RCC 7860 (cell line): Measurements from ENCODE around the gene WBP2.
"Not testable (repeated sequence)": the region's sequence is repeated elsewhere in the genome, so short reads cannot be mapped to it uniquely, and the experiment has no call there.

Experiments
- DNase-seq: peaks from one replicate; pipeline ENCODE4 v3.0.0-alpha.2; 2015; ENCODE audit warnings: low spot score
- FAIRE-seq: peaks from 2 replicates; lab custom pipeline; 2012; peaks lifted over from hg19 to GRCh38; lab: Jason Lieb, UNC

Gene WBP2

GRCh38 chr17:75818326-75818885, 36.7 kb downstream of the WBP2 start:
- FAIRE-seq = no peak
- no peak for DNase-seq

GRCh38 chr17:75817571-75817970, 37.6 kb downstream of the WBP2 start:
- FAIRE-seq (no peak), DNase-seq (no peak)

- FAIRE-seq (no peak), DNase-seq (no peak)
Observed at GRCh38 chr17:75816693-75817092, 38.4 kb downstream of the WBP2 start.

GRCh38 chr17:75815399-75815798, 39.7 kb downstream of the WBP2 start:
- DNase-seq (no peak), FAIRE-seq (no peak)

- DNase-seq = peak; percentile 18
- FAIRE-seq = no peak
Observed at GRCh38 chr17:75814900-75815373, 40.2 kb downstream of the WBP2 start.

GRCh38 chr17:75814021-75814395, 41.1 kb downstream of the WBP2 start:
- DNase-seq (no peak), FAIRE-seq (no peak)

- no peak for FAIRE-seq
- no peak for DNase-seq
Observed at GRCh38 chr17:75813081-75814020, 41.8 kb downstream of the WBP2 start.

- no peak for DNase-seq
- FAIRE-seq = no peak
Observed at GRCh38 chr17:75812096-75813013, 42.8 kb downstream of the WBP2 start.

GRCh38 chr17:75811174-75811573, 44.0 kb downstream of the WBP2 start:
- DNase-seq (no peak), FAIRE-seq (no peak)

- not testable (repeated sequence) for FAIRE-seq, DNase-seq
Observed at GRCh38 chr17:75810756-75811155, 44.4 kb downstream of the WBP2 start.

GRCh38 chr17:75810216-75810615, 44.9 kb downstream of the WBP2 start:
- no peak for DNase-seq
- FAIRE-seq = no peak

- FAIRE-seq (no peak), DNase-seq (no peak)
Observed at GRCh38 chr17:75809631-75810111, 45.5 kb downstream of the WBP2 start.

GRCh38 chr17:75808905-75809621, 46.1 kb downstream of the WBP2 start:
- DNase-seq (peak; percentile 51), FAIRE-seq (peak; percentile 71)

GRCh38 chr17:75808549-75808904, 46.6 kb downstream of the WBP2 start:
- FAIRE-seq = no peak
- DNase-seq = no peak

- FAIRE-seq = no peak
- no peak for DNase-seq
Observed at GRCh38 chr17:75807861-75808260, 47.3 kb downstream of the WBP2 start.

- FAIRE-seq = no peak
- DNase-seq = no peak
Observed at GRCh38 chr17:75806822-75807500, 48.2 kb downstream of the WBP2 start.

- FAIRE-seq (no peak), DNase-seq (no peak)
Observed at GRCh38 chr17:75803883-75804282, 51.3 kb downstream of the WBP2 start.

GRCh38 chr17:75799402-75799801, 55.7 kb downstream of the WBP2 start:
- FAIRE-seq = no peak
- DNase-seq = no peak

- FAIRE-seq (no peak), DNase-seq (no peak)
Observed at GRCh38 chr17:75795820-75796607, 59.1 kb downstream of the WBP2 start.
